ENCODE data around the gene NR3C1.

Gene NR3C1

DNA sequence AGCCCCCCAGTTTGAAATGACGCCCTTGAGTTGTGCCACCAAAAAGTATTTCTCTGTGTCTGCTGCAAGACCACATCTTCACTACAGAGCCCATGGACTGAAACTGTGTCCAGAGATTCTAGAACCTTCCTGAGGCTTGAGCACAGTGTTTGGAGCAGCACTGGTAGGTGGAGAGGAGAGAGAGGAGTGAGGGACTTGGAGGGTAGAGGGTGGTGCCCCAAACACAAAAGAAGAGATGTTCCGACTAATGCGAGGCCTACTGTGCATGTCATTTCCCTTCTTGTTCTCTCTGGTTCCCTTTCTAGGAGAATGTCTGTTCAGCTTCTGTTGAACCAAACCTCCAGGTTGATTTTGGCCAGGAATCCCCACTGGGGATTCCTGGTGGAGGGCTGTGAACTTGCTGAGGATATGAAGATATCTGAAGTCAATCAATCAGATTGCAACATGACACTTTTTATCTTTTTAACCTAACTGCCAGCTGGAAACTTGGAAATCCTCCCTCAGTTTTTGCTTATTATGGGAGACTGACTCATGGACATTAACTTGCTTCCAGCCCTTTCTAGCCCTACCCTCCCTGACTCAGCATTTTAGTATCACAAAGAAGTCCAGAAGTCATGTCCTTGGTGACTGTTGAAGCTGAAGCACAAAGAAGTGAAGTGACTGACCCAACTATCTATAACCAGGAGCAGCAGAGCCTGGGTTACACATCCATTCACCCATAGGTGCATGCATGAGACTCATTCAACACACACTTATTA, 154.5 kb downstream of the NR3C1 start:
- no peak for DNase-seq

GRCh38 chr5:143248391-143248790, 155.1 kb downstream of the NR3C1 start:
- no peak for DNase-seq

DNA sequence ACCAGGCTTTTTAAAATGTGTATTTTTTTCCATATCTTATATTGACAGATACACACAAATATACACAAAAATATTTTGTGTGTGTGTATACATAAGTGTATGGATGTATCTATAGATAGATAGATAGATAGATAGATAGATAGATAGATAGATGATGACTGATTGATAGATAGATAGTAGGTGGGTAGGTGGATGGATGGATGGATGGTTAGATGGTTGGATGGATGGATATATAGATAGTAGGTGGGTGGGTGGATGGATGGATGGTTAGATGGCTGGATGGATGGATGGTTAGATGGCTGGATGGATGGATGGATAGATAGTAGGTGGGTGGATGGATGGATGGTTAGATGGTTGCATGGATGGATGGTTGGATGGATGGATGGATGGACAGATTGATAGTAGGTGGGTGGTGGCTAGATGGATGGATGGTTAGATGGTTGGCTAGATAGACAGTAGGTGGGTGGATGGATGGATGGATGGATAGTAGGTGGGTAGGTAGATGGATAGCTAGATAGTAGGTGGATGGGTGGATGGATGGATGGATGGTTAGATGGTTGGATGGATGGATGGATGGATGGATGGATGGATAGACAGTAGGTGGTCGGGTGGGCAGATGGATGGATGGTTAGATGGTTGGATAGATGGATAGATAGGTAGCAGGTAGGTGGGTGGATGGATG, 156.2 kb downstream of the NR3C1 start:
- no peak for DNase-seq

DNA sequence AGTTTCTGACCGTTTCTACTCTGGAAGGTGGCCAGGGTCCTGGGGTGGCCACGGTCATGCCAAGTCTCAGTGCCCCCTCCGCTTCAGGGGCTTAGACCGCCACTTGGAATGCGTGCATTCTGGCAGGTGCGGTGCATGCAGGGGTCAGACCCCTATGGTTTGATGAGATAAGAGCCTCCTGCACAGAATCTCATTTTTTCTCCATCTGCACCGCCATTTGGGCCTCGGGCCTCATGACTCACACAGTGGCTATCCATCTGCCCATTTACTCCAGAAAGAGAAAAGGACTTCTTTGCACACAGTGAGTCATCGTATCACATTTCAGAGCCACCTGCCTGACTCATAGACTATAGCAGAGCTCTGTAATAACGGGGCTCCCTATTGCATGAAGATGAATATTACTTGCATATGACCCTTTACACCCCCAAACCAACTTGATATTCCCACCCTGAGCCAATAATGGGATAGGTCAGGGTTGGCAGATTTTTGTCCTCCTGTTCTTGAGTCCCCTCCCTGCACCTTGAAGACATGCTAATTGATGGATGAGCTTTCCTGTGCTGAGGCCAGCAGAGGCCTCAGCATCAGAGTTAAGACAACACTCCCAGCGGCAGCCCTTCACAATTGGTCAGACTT, 157.4 kb downstream of the NR3C1 start:
- DNase-seq: peak; percentile 40

GRCh38 chr5:143244990-143245389, 158.5 kb downstream of the NR3C1 start:
- DNase-seq: no peak

- peak; percentile 18 for DNase-seq
These were observed 159.3 kb downstream of the NR3C1 start for GRCh38 chr5:143244000-143244736.

DNA sequence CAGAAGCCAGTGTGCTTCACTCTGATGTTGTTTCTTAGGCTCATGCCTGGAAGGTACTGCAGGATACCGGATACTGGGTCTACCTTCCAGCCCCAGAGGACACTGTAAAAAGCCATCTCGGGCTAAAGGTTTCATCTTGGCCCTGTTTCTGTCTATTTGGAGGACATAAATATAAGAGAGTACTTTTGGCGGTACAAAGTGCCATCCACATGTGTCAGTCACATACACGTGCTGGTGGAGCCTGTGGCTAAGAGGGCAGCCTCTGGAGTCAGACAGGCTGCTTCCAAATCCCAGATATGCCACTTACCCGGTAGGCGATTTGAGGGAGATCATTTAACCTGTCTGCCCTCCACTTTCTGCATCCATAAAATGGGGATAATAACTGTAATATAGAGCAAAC, 160.4 kb downstream of the NR3C1 start:
- DNase-seq: no peak

DNA sequence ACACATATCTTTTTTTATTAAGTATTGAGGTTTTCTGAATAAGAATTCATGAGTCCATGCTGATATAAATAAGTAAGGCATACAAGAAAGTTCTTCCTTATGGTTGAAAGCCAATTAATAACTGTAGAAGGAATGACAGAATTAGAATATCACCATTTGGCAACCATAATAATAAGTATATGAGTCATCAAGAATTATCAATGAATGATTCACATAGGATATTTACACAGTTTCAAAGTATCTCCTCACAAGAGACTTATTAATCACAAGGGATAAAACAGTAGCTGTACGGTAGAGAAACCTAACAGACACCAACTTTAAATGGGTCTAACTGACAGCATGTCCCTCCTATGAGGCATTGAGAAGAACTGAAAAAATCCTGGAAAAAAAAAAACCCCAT, 161.6 kb downstream of the NR3C1 start:
- no peak for DNase-seq

DNA sequence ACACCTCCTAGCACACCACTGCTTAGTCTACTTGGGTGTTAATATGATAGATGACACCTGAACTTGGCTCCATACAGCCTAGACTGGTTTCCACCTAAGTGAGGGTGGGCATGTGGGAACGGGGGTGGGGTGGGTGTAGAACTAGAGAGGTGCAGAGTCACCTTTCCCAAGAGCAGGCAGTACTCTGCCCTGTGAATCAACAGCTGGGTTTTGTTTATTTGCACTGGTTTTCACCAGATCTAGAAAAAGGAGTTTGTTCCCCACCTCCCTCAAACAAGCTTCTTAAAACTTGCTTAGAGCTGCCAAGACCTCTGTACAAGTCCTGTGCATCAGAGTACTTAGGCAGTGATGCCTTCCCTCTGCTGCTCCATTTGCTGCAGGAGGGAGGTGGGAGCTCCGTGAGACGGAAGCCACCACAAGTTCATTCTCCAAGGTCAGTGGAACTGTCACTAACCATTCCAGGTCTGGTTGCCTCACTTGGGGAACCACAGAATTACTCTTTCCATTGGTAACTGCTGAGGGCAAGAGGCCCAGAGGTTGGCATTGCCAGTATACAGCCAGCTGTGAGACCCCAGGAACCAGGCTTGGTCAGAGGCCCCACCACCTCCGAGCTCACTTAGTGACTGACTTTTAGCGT, 163.5 kb downstream of the NR3C1 start:
- no peak for DNase-seq

DNA sequence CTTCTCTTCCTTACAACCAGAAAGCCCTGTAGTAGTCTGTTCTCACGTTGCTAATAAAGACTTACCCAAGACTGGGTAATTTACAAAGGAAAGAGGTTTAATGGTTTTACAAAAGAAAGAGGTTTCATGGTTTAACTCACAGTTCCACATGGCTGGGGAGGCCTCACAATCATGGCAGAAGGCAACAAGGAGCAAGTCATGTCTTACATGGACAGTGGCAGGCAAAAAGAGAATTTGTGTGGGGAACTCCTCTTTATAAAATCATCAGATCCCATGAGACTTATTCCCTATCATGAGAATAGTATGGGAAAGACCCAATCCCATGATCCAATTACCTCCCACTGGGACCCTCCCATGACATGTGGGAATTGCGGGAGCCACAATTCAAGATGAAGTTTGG, 164.9 kb downstream of the NR3C1 start:
- no peak for DNase-seq

DNA sequence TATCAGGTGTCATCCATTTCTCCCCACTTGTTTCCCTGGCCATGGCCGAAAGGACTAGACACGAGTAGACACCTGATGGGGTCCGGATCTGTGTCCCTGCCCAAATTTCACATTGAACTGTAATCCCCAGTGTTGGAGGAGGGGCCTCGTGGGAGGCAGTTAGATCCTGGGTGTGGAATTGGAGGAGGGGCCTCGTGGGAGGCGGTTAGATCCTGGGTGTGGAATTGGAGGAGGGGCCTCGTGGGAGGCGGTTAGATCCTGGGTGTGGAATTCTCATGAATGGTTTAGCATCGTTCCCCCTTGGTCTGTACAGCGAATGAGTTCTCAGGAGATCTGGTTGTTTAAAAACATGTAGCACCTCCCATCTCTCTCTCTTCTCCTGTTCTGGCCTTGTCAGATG, 165.8 kb downstream of the NR3C1 start:
- DNase-seq: no peak

- no peak for DNase-seq
These were observed 166.8 kb downstream of the NR3C1 start for GRCh38 chr5:143236682-143237081.

GRCh38 chr5:143235423-143235822, 168.1 kb downstream of the NR3C1 start:
- no peak for DNase-seq

DNA sequence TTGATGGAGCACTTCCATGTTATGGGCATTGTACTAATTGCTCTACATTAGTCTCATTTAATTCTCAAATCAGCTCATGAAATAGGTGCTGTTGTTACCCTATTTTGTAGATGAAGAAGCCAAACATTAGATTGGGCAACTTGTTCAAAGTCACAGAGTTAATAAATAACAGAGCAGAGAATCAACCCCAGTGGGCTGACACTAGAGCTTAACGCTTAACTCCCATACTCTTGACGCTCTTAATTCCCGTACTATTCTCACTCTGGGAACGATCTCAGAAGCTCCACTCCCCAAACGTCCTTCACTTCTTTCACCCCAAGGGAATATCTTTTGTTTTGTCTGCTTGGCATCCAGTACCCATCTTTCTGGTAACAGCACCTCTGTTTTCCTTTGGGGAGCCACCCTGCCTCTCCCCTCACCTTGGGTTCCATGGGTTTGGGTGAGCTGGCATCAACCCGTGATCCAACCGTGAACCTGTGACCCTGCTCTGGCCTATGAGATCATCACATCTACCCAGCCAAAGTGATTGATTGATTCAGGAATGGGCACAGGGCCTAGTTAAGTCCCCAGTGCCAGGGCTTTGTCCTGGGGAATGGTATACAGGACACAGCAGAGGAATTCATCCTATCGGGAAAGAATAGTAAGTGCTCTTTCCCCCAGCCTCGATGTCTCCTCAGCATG, 169.2 kb downstream of the NR3C1 start:
- DNase-seq: no peak

DNA sequence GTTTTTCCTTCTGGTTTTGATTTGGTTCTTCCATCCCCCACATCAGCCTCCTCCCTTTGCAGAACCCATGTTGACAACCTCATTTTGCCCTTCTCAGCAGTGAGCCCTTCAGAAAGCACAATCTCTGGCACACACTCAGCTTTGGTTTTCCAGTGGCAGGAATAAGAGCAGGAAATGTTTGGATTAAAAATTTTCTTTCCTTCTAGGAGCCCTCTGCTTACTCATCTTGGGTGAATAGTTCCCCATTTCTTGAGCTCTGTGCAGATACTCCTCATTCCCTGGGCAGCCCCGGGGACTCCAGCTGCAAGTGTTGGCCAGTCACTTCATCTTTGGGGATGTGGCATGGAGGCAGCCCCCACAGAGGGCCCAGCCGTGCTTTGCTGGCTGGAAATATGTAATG, 170.5 kb downstream of the NR3C1 start:
- no peak for DNase-seq

DNA sequence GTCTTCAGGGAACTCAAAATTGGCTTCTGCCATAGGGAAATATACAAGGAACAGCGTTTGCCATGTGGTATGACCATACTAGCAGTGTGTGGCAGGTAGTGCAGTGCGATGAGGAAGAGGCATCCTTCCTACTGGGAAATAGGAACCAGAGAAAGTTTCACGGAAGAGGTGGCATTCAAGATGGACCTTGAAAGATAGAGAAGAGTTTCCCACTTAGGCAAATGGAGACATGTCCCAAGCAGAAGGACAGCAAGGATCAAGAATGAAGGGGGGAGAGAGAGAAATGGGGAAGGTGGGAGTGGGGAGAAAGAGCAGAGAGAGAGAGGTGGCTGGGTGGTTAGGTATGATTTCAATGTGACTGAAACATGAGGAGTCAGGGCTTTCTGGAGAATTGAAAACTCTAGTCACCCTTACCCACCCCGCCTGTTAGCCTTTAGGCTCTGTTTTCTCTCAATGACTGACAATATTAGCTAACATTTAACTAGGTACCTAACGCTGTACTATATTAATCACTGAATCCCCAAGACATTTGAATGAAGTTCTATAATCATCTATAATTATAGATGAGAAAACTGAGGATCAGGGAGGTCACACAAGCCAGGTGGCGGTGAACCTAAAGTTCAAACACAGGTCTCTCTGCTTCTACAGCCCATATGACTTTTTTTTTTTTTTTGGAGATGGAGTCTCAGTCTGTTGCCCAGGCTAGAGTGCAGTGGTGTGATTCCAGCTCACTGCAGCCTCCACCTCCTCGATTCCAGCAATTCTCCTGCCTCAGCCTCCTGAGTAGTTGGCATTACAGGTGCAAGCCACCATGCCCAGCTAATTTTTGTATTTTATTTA, 171.3 kb downstream of the NR3C1 start:
- no peak for DNase-seq

DNA sequence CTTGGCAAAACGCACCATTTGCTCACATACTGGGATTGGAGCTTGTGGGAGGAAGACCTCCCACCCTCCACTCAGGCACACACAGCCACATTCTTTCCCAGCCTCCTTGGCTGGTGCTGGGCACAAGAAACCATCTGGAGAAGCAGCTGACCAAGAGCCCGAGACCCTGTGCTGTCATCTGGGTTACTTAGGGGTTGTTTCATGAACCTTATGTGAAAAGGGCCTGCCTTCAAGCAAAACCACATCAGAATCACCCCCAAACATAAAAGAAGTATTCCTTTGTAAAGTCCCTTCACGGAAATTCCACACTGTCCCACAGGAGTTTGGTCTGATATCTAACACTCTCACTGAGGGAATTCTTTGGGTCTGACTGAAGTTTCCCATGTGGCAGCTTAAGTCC, 172.1 kb downstream of the NR3C1 start:
- DNase-seq: no peak

GRCh38 chr5:143230676-143230996, 172.8 kb downstream of the NR3C1 start:
- no peak for DNase-seq

DNA sequence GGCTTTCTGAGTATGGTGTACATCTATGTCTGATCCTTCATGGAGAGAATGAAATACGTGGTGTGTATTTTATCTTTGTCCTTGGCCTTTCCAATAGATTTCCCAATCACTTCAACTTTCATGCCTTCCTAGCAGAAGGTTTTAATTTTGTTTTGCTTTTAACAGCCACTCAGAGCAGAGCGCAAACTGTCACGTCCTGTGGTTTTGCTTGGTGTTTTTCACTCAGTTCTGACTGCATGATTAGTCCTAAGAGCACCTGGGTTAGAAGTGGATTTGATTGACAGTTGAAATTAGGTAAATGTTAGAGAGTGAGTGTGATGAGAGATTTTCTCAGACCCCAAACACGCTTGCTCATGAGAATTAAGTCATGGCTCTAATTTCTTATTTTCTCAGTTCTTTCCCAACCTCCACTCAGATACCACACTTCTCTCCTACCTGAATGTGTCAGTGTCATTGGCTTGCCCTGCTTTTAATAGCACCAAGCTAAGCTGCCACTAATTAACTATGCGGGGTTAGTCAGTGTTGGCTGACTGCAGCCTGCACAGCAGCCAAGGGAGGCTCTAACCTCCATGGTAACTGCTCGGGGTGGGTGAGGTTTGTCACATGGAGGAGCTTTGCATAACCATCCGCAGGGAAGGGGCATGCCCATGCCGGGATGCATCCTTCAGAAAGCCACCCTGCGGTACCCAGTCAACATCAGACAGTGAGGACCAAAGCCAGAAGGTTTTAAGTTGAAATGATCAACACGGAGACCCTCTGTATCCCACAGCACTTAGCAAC, 173.4 kb downstream of the NR3C1 start:
- no peak for DNase-seq

GRCh38 chr5:143229426-143229895, 174.0 kb downstream of the NR3C1 start:
- DNase-seq: no peak
